Measurements from ENCODE around the gene SLC28A3. TPM values are rescaled to one million over a fixed set of nuclear protein-coding genes. Genes with fewer than 3 reads are reported as not detected.
A peak's percentile ranks its signal among the peaks of the same experiment; 100 is the strongest.

SLC28A3 gene
- total and polyA plus RNA-seq, 12 donors = under 0.01 to 0.40 (median 0.04) TPM; not detected in 9

- Histone ChIP-seq H3K4me3 (no peak overlapping the region), H3K9me3 (replicated peaks in 1 of 3) (no peaks in the 10 kb centered on the region), H3K27ac (no peak overlapping the region), H3K36me3 (replicated peaks in 1 of 2) (no peaks in the 10 kb centered on the region), H3K4me1 (replicated peaks in 1 of 2) (no peaks in the 10 kb centered on the region), H3K27me3 (no peaks in the 10 kb centered on the region)
- peak in 1 of 7 donors; percentile 75 for DNase-seq
- WGBS, 4 donors = 79 to 90% (median 82%) methylated on average over 6 of the region's 6 CpGs
- intact Hi-C loops (cut with DNase I) = no loop called here
- TF ChIP-seq, protein P1, sequence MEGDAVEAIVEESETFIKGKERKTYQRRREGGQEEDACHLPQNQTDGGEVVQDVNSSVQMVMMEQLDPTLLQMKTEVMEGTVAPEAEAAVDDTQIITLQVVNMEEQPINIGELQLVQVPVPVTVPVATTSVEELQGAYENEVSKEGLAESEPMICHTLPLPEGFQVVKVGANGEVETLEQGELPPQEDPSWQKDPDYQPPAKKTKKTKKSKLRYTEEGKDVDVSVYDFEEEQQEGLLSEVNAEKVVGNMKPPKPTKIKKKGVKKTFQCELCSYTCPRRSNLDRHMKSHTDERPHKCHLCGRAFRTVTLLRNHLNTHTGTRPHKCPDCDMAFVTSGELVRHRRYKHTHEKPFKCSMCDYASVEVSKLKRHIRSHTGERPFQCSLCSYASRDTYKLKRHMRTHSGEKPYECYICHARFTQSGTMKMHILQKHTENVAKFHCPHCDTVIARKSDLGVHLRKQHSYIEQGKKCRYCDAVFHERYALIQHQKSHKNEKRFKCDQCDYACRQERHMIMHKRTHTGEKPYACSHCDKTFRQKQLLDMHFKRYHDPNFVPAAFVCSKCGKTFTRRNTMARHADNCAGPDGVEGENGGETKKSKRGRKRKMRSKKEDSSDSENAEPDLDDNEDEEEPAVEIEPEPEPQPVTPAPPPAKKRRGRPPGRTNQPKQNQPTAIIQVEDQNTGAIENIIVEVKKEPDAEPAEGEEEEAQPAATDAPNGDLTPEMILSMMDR (IDR thresholded peaks at IDR 0.05) = no peak
- no peak for TF ChIP-seq POLR2A (IDR thresholded peaks at IDR 0.05)
These were observed 85.6 kb downstream of the SLC28A3 start for GRCh38 chr9:84254972-84255371.

DNA sequence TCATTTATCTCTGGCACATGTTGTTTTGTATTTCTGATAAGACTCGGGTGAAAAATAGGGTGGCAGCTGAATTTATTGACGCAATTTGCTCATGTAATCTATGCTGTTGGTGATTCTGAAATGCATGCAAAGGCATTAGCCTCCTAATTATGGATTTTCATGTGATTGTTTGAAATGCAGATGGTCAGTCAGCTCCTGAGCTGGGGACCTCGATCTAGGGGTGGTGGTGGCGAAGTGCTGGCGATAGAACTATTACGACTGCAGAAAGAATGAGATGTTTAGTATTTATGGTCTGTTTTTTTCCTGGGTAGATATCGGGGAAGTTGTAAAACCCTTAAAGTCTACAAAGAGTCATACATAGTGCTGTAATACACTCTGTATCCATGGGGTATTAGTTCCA is 88.6 kb downstream of the SLC28A3 start:
- intact Hi-C loops (cut with DNase I) = no loop called here
- no peaks in the 10 kb centered on the region for H3K4me1 ChIP-seq (replicated peaks in 1 of 2)
- WGBS, 4 donors = 74 to 84% (median 80%) methylated on average over 7 of the region's 7 CpGs
- H3K9me3 ChIP-seq (replicated peaks in 1 of 3) = no peaks in the 10 kb centered on the region
- no peaks in the 10 kb centered on the region for H3K36me3 ChIP-seq (replicated peaks in 1 of 2)
- no peak overlapping the region for H3K4me3 ChIP-seq
- H3K27ac ChIP-seq = no peak overlapping the region
- TF ChIP-seq POLR2A (IDR thresholded peaks at IDR 0.05) = no peak
- TF ChIP-seq, protein P1 (IDR thresholded peaks at IDR 0.05) = no peak
- no peak for DNase-seq
- H3K27me3 ChIP-seq = no peaks in the 10 kb centered on the region

- Histone ChIP-seq H3K27ac (no peak overlapping the region), H3K36me3 (replicated peaks in 1 of 2) (no peaks in the 10 kb centered on the region), H3K9me3 (replicated peaks in 1 of 3) (no peaks in the 10 kb centered on the region), H3K4me3 (no peak overlapping the region), H3K27me3 (no peaks in the 10 kb centered on the region), H3K4me1 (replicated peaks in 1 of 2) (no peaks in the 10 kb centered on the region)
- DNase-seq = no peak
- intact Hi-C loops (cut with DNase I) = no loop called here
- no peak for TF ChIP-seq POLR2A (IDR thresholded peaks at IDR 0.05)
- TF ChIP-seq, protein P1 (IDR thresholded peaks at IDR 0.05) = no peak
- 66 to 74% (median 71%) methylated on average over 5 of the region's 5 CpGs for WGBS, 4 donors
These were observed 98.7 kb downstream of the SLC28A3 start for GRCh38 chr9:84241817-84242373.

- Histone ChIP-seq H3K27ac (no peak overlapping the region), H3K36me3 (replicated peaks in 1 of 2) (no peaks in the 10 kb centered on the region), H3K4me3 (no peak overlapping the region), H3K4me1 (replicated peaks in 1 of 2) (no peaks in the 10 kb centered on the region), H3K27me3 (no peaks in the 10 kb centered on the region), H3K9me3 (replicated peaks in 1 of 3) (no peaks in the 10 kb centered on the region)
- 80 to 95% (median 86%) methylated on average over 2 of the region's 2 CpGs for WGBS, 4 donors
- TF ChIP-seq, protein P1 (IDR thresholded peaks at IDR 0.05) = no peak
- no peak for TF ChIP-seq POLR2A (IDR thresholded peaks at IDR 0.05)
- intact Hi-C loops (cut with DNase I) = no loop called here
- DNase-seq = no peak
These were observed 101.2 kb downstream of the SLC28A3 start for GRCh38 chr9:84239343-84239742.
